GM23338 (cell line): Measurements from ENCODE around the gene CYBC1. TPM values are rescaled to one million over a fixed set of nuclear protein-coding genes. Genes with fewer than 3 reads are reported as not detected.

Experiments used
- ATAC-seq: fragments of 200-7000 bp; cut with Tn5 transposase; 3 replicates; pipeline ENCODE4 v1.9.1; 2020
- DNase-seq: peaks from one replicate; pipeline ENCODE4 v3.0.0-alpha.2; 2015; ENCODE audit warnings: low spot score
- H2AFZ ChIP-seq: fragments of 200-600 bp; sonication (generic); 2 replicates; pipeline ENCODE4 v1.8.0; 2016; ENCODE audit warnings: antibody characterized with exemption, mild to moderate bottlenecking, moderate library complexity
- H3F3A ChIP-seq: fragments of 200-600 bp; sonication (generic); replicated peaks from 2 replicates; pipeline ENCODE4 v1.8.0; 2017; ENCODE audit warnings: antibody characterized with exemption, mixed run types, low read depth
- H3K27ac ChIP-seq: fragments of 200-600 bp; sonication (generic); 2 replicates; pipeline ENCODE4 v1.6.1; 2016; ENCODE audit warnings: low read depth
- H3K27me3 ChIP-seq: fragments of 200-600 bp; sonication (generic); 2 replicates; pipeline ENCODE4 v1.8.0; 2016; ENCODE audit warnings: mild to moderate bottlenecking, mixed run types, moderate library complexity; ENCODE audit not compliant: insufficient read depth
- H3K36me3 ChIP-seq: fragments of 200-600 bp; sonication (generic); 2 replicates; pipeline ENCODE4 v1.8.0; 2016; ENCODE audit warnings: mild to moderate bottlenecking; ENCODE audit not compliant: insufficient read depth
- H3K4me1 ChIP-seq: fragments of 200-600 bp; sonication (generic); 2 replicates; pipeline ENCODE4 v1.8.0; 2016; ENCODE audit warnings: mild to moderate bottlenecking, moderate library complexity; ENCODE audit not compliant: insufficient read depth
- H3K4me2 ChIP-seq: fragments of 200-600 bp; sonication (generic); 2 replicates; pipeline ENCODE4 v1.7.1; 2017; ENCODE audit warnings: mixed run types
- H3K4me3 ChIP-seq: fragments of 200-600 bp; sonication (generic); 2 replicates; pipeline ENCODE4 v1.6.1; 2016; ENCODE audit warnings: mixed run types
- H3K79me2 ChIP-seq: fragments of 200-600 bp; sonication (generic); replicated peaks from 2 replicates; pipeline ENCODE4 v1.8.0; 2017; ENCODE audit warnings: mild to moderate bottlenecking; ENCODE audit not compliant: insufficient read depth
- H3K9me2 ChIP-seq: fragments of 200-600 bp; sonication (generic); 2 replicates; pipeline ENCODE4 v1.8.0; 2017; ENCODE audit not compliant: insufficient read depth
- H4K20me1 ChIP-seq: fragments of 200-600 bp; sonication (generic); replicated peaks from 2 replicates; pipeline ENCODE4 v1.8.0; 2017; ENCODE audit warnings: mild to moderate bottlenecking; ENCODE audit not compliant: insufficient read depth
- H3K27ac Mint-ChIP-seq: 2 replicates; pipeline ENCODE4 v1.8.0; 2020; ENCODE audit warnings: inconsistent platforms, mild to moderate bottlenecking, moderate library complexity, mixed read lengths
- H3K27me3 Mint-ChIP-seq: 3 replicates; pipeline ENCODE4 v1.8.0; 2022; ENCODE audit warnings: low read depth, mild to moderate bottlenecking, moderate library complexity, mixed read lengths, inconsistent platforms; ENCODE audit not compliant: insufficient read depth, poor library complexity
- H3K36me3 Mint-ChIP-seq: 3 replicates; pipeline ENCODE4 v1.8.0; 2021; ENCODE audit warnings: low read depth, mild to moderate bottlenecking, inconsistent platforms, moderate library complexity, mixed read lengths
- H3K4me1 Mint-ChIP-seq: 3 replicates; pipeline ENCODE4 v1.8.0; 2020; ENCODE audit warnings: mild to moderate bottlenecking, inconsistent platforms, mixed read lengths
- H3K4me3 Mint-ChIP-seq: 3 replicates; pipeline ENCODE4 v1.8.0; 2021; ENCODE audit warnings: moderate library complexity, mild to moderate bottlenecking, inconsistent platforms, mixed read lengths
- H3K9me3 Mint-ChIP-seq: 3 replicates; pipeline ENCODE4 v1.8.0; 2020; ENCODE audit warnings: moderate library complexity, mild to moderate bottlenecking, inconsistent platforms, mixed read lengths
- CREB1 ChIP-seq: fragments of 250-450 bp; sonication (Bioruptor Pico); IDR thresholded peaks from 2 replicates; pipeline ENCODE4 v1.5.0; 2020; ENCODE audit warnings: low read depth, mild to moderate bottlenecking, moderate library complexity
- EZH2 ChIP-seq: fragments of 200-600 bp; sonication (generic); IDR thresholded peaks from one replicate; pipeline ENCODE4 v1.8.0; 2017; ENCODE audit warnings: antibody characterized with exemption, mild to moderate bottlenecking, low read depth; ENCODE audit not compliant: unreplicated experiment
- JUNB ChIP-seq: IDR thresholded peaks from one replicate; pipeline ENCODE4 v1.6.1; 2016; ENCODE audit warnings: antibody characterized with exemption; ENCODE audit not compliant: unreplicated experiment
- POLR2AphosphoS5 ChIP-seq: IDR thresholded peaks from 2 replicates; pipeline ENCODE4 v1.6.1; 2016; ENCODE audit warnings: antibody characterized with exemption, low read depth
- STAT1 ChIP-seq: IDR thresholded peaks from one replicate; pipeline ENCODE4 v1.6.1; 2016; ENCODE audit warnings: antibody characterized with exemption; ENCODE audit not compliant: unreplicated experiment
- ZNF114 ChIP-seq: fragments of 250-450 bp; sonication (Bioruptor Pico); IDR thresholded peaks from 2 replicates; pipeline ENCODE4 v1.5.0; 2020; ENCODE audit warnings: mild to moderate bottlenecking, moderate library complexity
- polyA plus RNA-seq: library from polyadenylated mRNA; unstranded; fragments of >200 nt; fragmentation: Nextera tagmentation; extraction: Ambion mirVana; gene quantifications from 2 replicates; pipeline ENCODE4 v1.2.1, GENCODE V29; 2016
- total RNA-seq: library from RNA; depleted of rRNA; stranded (reverse); fragments of >200 nt; shearing (Covaris generic); gene quantifications from 2 replicates; pipeline ENCODE4 v1.2.3, GENCODE V29; 2014
- TF ChIP-seq, protein P1 (sequence below): IDR thresholded peaks from one replicate; pipeline ENCODE4 v1.6.1; 2018; ENCODE audit warnings: antibody characterized with exemption; ENCODE audit not compliant: unreplicated experiment
- TF ChIP-seq, protein P2 (sequence below): IDR thresholded peaks from 2 replicates; pipeline ENCODE4 v1.6.1; 2016; ENCODE audit warnings: antibody characterized with exemption
- TF ChIP-seq, protein P3 (sequence below), 2 experiments: fragments of 200-600 bp in 1 of 2; sonication (generic) in 1 of 2; conservative IDR thresholded peaks; 2 replicates each; pipeline versions ENCODE4 v1.5.1 to v1.6.1; 2016 to 2017; ENCODE audit warnings: antibody characterized with exemption in 2 of 2, low read depth in 2 of 2, mild to moderate bottlenecking in 2 of 2, moderate library complexity in 1 of 2

CYBC1 gene
- total and polyA plus RNA-seq, 2 experiments from 2014 or later = 24.7 to 72.4 TPM

DNA sequence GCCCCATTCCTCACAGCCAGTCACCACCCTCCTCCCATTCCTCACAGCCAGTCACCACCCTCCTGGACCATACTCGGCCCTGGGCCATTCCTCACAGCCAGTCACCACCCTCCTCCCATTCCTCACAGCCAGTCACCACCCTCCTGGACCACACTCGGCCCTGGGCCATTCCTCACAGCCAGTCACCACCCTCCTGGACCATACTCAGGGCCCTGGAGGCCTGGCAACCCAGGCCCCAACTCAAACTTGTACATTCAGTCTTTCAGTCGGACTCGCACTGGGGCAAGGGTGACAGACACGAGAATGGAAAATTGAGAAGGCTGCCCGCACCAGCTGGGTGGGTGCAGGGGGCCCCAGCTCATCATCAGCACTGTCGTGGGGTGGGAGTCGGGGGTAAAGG lies 38.6 kb upstream of the CYBC1 start (continued):
- TF ChIP-seq JUNB = no peak

DNA sequence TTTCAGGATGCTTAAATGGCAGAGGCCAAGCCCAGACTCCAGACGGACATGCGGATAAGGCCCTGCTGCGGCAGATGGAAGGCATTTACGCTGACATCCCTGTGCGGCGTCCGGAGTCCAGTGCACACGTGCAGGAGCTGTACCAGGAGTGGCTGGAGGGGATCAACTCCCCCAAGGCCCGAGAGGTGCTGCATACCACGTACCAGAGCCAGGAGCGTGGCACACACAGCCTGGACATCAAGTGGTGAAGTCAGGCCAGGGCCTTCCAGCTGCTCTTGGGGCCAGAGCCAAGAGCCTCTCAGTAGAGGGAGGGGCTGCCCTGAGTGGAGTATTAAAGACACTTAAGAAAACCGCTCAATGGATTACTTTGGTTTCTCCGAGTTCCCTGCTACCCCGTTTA lies 37.4 kb upstream of the CYBC1 start:
- DNase-seq (no peak), ATAC-seq (no peak)
- Histone ChIP-seq H3K9me2 (no peaks in the 10 kb centered on the region), H2AFZ (no peak overlapping the region), H3F3A (no peaks in the 10 kb centered on the region), H4K20me1 (no peaks in the 10 kb centered on the region), H3K4me3 (no peak overlapping the region), H3K79me2 (no peaks in the 10 kb centered on the region), H3K27ac (no peak overlapping the region), H3K4me2 (no peak overlapping the region), H3K4me1 (no peaks in the 10 kb centered on the region), H3K27me3 (no peaks in the 10 kb centered on the region), H3K36me3 (no peaks in the 10 kb centered on the region)
- Mint-ChIP-seq H3K9me3 (no peaks in the 10 kb centered on the region), H3K27ac (no peak overlapping the region), H3K4me3 (no peak overlapping the region), H3K36me3 (peaks cover 39% of the 10 kb centered on the region), H3K4me1 (no peaks in the 10 kb centered on the region), H3K27me3 (peaks cover 10% of the 10 kb centered on the region)
- TF ChIP-seq ZNF114 (CRISPR knock-in tag) (no peak), POLR2AphosphoS5 (no peak), STAT1 (no peak), EZH2 (no peak)
- TF ChIP-seq, protein P1, sequence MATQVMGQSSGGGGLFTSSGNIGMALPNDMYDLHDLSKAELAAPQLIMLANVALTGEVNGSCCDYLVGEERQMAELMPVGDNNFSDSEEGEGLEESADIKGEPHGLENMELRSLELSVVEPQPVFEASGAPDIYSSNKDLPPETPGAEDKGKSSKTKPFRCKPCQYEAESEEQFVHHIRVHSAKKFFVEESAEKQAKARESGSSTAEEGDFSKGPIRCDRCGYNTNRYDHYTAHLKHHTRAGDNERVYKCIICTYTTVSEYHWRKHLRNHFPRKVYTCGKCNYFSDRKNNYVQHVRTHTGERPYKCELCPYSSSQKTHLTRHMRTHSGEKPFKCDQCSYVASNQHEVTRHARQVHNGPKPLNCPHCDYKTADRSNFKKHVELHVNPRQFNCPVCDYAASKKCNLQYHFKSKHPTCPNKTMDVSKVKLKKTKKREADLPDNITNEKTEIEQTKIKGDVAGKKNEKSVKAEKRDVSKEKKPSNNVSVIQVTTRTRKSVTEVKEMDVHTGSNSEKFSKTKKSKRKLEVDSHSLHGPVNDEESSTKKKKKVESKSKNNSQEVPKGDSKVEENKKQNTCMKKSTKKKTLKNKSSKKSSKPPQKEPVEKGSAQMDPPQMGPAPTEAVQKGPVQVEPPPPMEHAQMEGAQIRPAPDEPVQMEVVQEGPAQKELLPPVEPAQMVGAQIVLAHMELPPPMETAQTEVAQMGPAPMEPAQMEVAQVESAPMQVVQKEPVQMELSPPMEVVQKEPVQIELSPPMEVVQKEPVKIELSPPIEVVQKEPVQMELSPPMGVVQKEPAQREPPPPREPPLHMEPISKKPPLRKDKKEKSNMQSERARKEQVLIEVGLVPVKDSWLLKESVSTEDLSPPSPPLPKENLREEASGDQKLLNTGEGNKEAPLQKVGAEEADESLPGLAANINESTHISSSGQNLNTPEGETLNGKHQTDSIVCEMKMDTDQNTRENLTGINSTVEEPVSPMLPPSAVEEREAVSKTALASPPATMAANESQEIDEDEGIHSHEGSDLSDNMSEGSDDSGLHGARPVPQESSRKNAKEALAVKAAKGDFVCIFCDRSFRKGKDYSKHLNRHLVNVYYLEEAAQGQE = no peak

DNA sequence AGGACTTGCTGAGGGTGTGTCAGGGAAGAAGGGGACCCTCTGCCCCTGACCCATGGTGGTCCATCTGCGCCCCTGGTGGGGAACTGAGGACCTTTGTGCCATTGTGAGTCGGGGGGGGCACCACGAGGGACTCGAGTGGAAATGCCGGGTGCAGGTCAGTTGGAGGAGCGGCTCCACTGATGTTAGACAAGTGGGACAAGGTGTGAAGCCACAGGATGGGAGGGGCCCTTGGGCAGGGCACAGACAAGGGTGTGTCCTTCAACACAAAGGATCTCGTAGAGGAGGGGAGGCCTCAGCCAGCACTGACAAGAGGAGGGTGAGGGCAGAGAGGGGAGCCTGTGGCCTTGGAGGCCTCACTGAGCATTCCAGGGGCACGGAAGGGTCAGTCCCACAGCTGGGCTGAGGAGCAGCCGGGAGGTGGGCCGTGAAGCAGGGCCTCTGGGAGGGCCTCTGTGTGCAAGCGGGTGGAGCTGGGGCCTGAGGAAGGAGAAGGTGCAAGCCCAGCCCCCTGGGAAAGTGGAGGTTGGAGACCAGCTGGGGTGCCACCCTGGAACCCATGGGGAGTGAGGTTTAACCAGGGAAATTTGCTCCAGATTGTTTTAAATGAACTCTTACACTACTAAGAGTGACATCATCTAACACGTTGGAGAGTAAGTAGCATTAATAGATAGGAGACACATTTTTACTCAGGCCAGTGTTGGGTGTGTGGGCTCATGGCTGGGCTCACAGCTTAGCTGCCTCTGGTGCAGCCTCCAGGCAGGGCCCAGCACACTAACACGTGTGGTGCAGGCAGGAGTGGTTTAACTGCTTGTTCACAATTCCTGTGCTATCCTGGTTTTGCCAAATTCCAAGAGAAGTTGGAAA lies 35.9 kb upstream of the CYBC1 start:
- no peak for ATAC-seq
- H3K4me3 Mint-ChIP-seq = no peak overlapping the region
- Histone ChIP-seq H3K27ac (no peak overlapping the region), H3K4me3 (no peak overlapping the region), H3K4me1 (no peaks in the 10 kb centered on the region), H4K20me1 (no peaks in the 10 kb centered on the region), H3K4me2 (no peak overlapping the region), H3K36me3 (no peaks in the 10 kb centered on the region), H2AFZ (no peak overlapping the region), H3K79me2 (no peaks in the 10 kb centered on the region), H3K27me3 (no peaks in the 10 kb centered on the region), H3F3A (no peaks in the 10 kb centered on the region), H3K9me2 (no peaks in the 10 kb centered on the region)
- H3K27ac Mint-ChIP-seq = no peak overlapping the region
- no peaks in the 10 kb centered on the region for H3K9me3 Mint-ChIP-seq
- H3K36me3 Mint-ChIP-seq = peaks cover 48% of the 10 kb centered on the region
- H3K27me3 Mint-ChIP-seq = peaks cover 6% of the 10 kb centered on the region
- no peaks in the 10 kb centered on the region for H3K4me1 Mint-ChIP-seq
- no peak for DNase-seq
- TF ChIP-seq EZH2 (no peak), STAT1 (no peak), CREB1 (CRISPR knock-in tag) (no peak), JUNB (no peak), ZNF114 (CRISPR knock-in tag) (no peak)
- TF ChIP-seq, protein P2, sequence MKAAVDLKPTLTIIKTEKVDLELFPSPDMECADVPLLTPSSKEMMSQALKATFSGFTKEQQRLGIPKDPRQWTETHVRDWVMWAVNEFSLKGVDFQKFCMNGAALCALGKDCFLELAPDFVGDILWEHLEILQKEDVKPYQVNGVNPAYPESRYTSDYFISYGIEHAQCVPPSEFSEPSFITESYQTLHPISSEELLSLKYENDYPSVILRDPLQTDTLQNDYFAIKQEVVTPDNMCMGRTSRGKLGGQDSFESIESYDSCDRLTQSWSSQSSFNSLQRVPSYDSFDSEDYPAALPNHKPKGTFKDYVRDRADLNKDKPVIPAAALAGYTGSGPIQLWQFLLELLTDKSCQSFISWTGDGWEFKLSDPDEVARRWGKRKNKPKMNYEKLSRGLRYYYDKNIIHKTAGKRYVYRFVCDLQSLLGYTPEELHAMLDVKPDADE = no peak
- TF ChIP-seq, protein P3, sequence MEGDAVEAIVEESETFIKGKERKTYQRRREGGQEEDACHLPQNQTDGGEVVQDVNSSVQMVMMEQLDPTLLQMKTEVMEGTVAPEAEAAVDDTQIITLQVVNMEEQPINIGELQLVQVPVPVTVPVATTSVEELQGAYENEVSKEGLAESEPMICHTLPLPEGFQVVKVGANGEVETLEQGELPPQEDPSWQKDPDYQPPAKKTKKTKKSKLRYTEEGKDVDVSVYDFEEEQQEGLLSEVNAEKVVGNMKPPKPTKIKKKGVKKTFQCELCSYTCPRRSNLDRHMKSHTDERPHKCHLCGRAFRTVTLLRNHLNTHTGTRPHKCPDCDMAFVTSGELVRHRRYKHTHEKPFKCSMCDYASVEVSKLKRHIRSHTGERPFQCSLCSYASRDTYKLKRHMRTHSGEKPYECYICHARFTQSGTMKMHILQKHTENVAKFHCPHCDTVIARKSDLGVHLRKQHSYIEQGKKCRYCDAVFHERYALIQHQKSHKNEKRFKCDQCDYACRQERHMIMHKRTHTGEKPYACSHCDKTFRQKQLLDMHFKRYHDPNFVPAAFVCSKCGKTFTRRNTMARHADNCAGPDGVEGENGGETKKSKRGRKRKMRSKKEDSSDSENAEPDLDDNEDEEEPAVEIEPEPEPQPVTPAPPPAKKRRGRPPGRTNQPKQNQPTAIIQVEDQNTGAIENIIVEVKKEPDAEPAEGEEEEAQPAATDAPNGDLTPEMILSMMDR (conservative IDR thresholded peaks at IDR 0.05; ENCODE audit: low read depth in 2 of 2) = no peak
- TF ChIP-seq, protein P1 = no peak
